ENCODE data around the gene PRSS36.

The PRSS36 gene

GRCh38 chr16:31190818-31191444 lies 41.1 kb upstream of the PRSS36 start:
- H3K27me3 ChIP-seq (ENCODE audit: control insufficient read depth, insufficient read depth, low read length) = no peaks in the 10 kb centered on the region
- no peak overlapping the region for H3K4me3 ChIP-seq (ENCODE audit: low read depth, low read length)
- no peaks in the 10 kb centered on the region for H3K9me3 ChIP-seq (ENCODE audit: control insufficient read depth, insufficient read depth, low read depth, low read length)
- H3K4me1 ChIP-seq (ENCODE audit: control insufficient read depth, insufficient read depth, low read length) = no peaks in the 10 kb centered on the region
- H3K27ac ChIP-seq (ENCODE audit: low read depth, low read length) = no peak overlapping the region
- no peak overlapping the region for H3K9ac ChIP-seq (ENCODE audit: low read length)
- peaks cover 100% of the 10 kb centered on the region for H3K36me3 ChIP-seq (ENCODE audit: control insufficient read depth, insufficient read depth, low read length)

- no peak overlapping the region for H3K27ac ChIP-seq (ENCODE audit: low read depth, low read length)
- no peaks in the 10 kb centered on the region for H3K9me3 ChIP-seq (ENCODE audit: control insufficient read depth, insufficient read depth, low read depth, low read length)
- no peaks in the 10 kb centered on the region for H3K27me3 ChIP-seq (ENCODE audit: control insufficient read depth, insufficient read depth, low read length)
- peaks cover 100% of the 10 kb centered on the region for H3K36me3 ChIP-seq (ENCODE audit: control insufficient read depth, insufficient read depth, low read length)
- H3K9ac ChIP-seq (ENCODE audit: low read length) = no peak overlapping the region
- no peaks in the 10 kb centered on the region for H3K4me1 ChIP-seq (ENCODE audit: control insufficient read depth, insufficient read depth, low read length)
- H3K4me3 ChIP-seq (ENCODE audit: low read depth, low read length) = no peak overlapping the region
These were observed 40.2 kb upstream of the PRSS36 start for GRCh38 chr16:31190061-31190460.

GRCh38 chr16:31189412-31189778 lies 39.5 kb upstream of the PRSS36 start:
- Histone ChIP-seq H3K27ac (ENCODE audit: low read depth, low read length) (no peak overlapping the region), H3K27me3 (ENCODE audit: control insufficient read depth, insufficient read depth, low read length) (no peaks in the 10 kb centered on the region), H3K9me3 (ENCODE audit: control insufficient read depth, insufficient read depth, low read depth, low read length) (no peaks in the 10 kb centered on the region), H3K9ac (ENCODE audit: low read length) (no peak overlapping the region), H3K4me1 (ENCODE audit: control insufficient read depth, insufficient read depth, low read length) (no peaks in the 10 kb centered on the region), H3K4me3 (ENCODE audit: low read depth, low read length) (no peak overlapping the region), H3K36me3 (ENCODE audit: control insufficient read depth, insufficient read depth, low read length) (peaks cover 100% of the 10 kb centered on the region)

- Histone ChIP-seq H3K27me3 (ENCODE audit: control insufficient read depth, insufficient read depth, low read length) (no peaks in the 10 kb centered on the region), H3K4me3 (ENCODE audit: low read depth, low read length) (no peak overlapping the region), H3K4me1 (ENCODE audit: control insufficient read depth, insufficient read depth, low read length) (0 out of 2 replicates have a peak, but pooled peaks cover 3% of the 10 kb centered on the region), H3K9me3 (ENCODE audit: control insufficient read depth, insufficient read depth, low read depth, low read length) (no peaks in the 10 kb centered on the region), H3K36me3 (ENCODE audit: control insufficient read depth, insufficient read depth, low read length) (peaks cover 100% of the 10 kb centered on the region), H3K9ac (ENCODE audit: low read length) (no peak overlapping the region), H3K27ac (ENCODE audit: low read depth, low read length) (no peak overlapping the region)
These were observed 38.9 kb upstream of the PRSS36 start for GRCh38 chr16:31188450-31189411.

GRCh38 chr16:31187808-31188189 lies 37.9 kb upstream of the PRSS36 start:
- Histone ChIP-seq H3K9ac (ENCODE audit: low read length) (no peak overlapping the region), H3K9me3 (ENCODE audit: control insufficient read depth, insufficient read depth, low read depth, low read length) (no peaks in the 10 kb centered on the region), H3K27ac (ENCODE audit: low read depth, low read length) (no peak overlapping the region), H3K4me1 (ENCODE audit: control insufficient read depth, insufficient read depth, low read length) (0 out of 2 replicates have a peak, but pooled peaks cover 4% of the 10 kb centered on the region), H3K4me3 (ENCODE audit: low read depth, low read length) (no peak overlapping the region), H3K27me3 (ENCODE audit: control insufficient read depth, insufficient read depth, low read length) (no peaks in the 10 kb centered on the region), H3K36me3 (ENCODE audit: control insufficient read depth, insufficient read depth, low read length) (peaks cover 100% of the 10 kb centered on the region)

- Histone ChIP-seq H3K36me3 (ENCODE audit: control insufficient read depth, insufficient read depth, low read length) (peaks cover 100% of the 10 kb centered on the region), H3K9ac (ENCODE audit: low read length) (no peak overlapping the region), H3K27ac (ENCODE audit: low read depth, low read length) (no peak overlapping the region), H3K4me3 (ENCODE audit: low read depth, low read length) (no peak overlapping the region), H3K27me3 (ENCODE audit: control insufficient read depth, insufficient read depth, low read length) (no peaks in the 10 kb centered on the region), H3K9me3 (ENCODE audit: control insufficient read depth, insufficient read depth, low read depth, low read length) (no peaks in the 10 kb centered on the region), H3K4me1 (ENCODE audit: control insufficient read depth, insufficient read depth, low read length) (0 out of 2 replicates have a peak, but pooled peaks cover 4% of the 10 kb centered on the region)
These were observed 37.3 kb upstream of the PRSS36 start for GRCh38 chr16:31186930-31187807.

- H3K4me1 ChIP-seq (ENCODE audit: control insufficient read depth, insufficient read depth, low read length) = 0 out of 2 replicates have a peak, but pooled peaks cover 4% of the 10 kb centered on the region
- no peaks in the 10 kb centered on the region for H3K9me3 ChIP-seq (ENCODE audit: control insufficient read depth, insufficient read depth, low read depth, low read length)
- H3K27me3 ChIP-seq (ENCODE audit: control insufficient read depth, insufficient read depth, low read length) = no peaks in the 10 kb centered on the region
- H3K4me3 ChIP-seq (ENCODE audit: low read depth, low read length) = no peak overlapping the region
- no peak overlapping the region for H3K27ac ChIP-seq (ENCODE audit: low read depth, low read length)
- H3K9ac ChIP-seq (ENCODE audit: low read length) = no peak overlapping the region
- peaks cover 98% of the 10 kb centered on the region for H3K36me3 ChIP-seq (ENCODE audit: control insufficient read depth, insufficient read depth, low read length)
These were observed 36.3 kb upstream of the PRSS36 start for GRCh38 chr16:31186176-31186575.

GRCh38 chr16:31185339-31185738 lies 35.5 kb upstream of the PRSS36 start:
- no peak overlapping the region for H3K27ac ChIP-seq (ENCODE audit: low read depth, low read length)
- no peaks in the 10 kb centered on the region for H3K27me3 ChIP-seq (ENCODE audit: control insufficient read depth, insufficient read depth, low read length)
- no peak overlapping the region for H3K9ac ChIP-seq (ENCODE audit: low read length)
- no peak overlapping the region for H3K4me3 ChIP-seq (ENCODE audit: low read depth, low read length)
- H3K4me1 ChIP-seq (ENCODE audit: control insufficient read depth, insufficient read depth, low read length) = 0 out of 2 replicates have a peak, but pooled peaks cover 4% of the 10 kb centered on the region
- peaks cover 92% of the 10 kb centered on the region for H3K36me3 ChIP-seq (ENCODE audit: control insufficient read depth, insufficient read depth, low read length)
- H3K9me3 ChIP-seq (ENCODE audit: control insufficient read depth, insufficient read depth, low read depth, low read length) = no peaks in the 10 kb centered on the region

- H3K27me3 ChIP-seq (ENCODE audit: control insufficient read depth, insufficient read depth, low read length) = no peaks in the 10 kb centered on the region
- no peak overlapping the region for H3K9ac ChIP-seq (ENCODE audit: low read length)
- peaks cover 87% of the 10 kb centered on the region for H3K36me3 ChIP-seq (ENCODE audit: control insufficient read depth, insufficient read depth, low read length)
- H3K9me3 ChIP-seq (ENCODE audit: control insufficient read depth, insufficient read depth, low read depth, low read length) = no peaks in the 10 kb centered on the region
- H3K27ac ChIP-seq (ENCODE audit: low read depth, low read length) = no peak overlapping the region
- no peak overlapping the region for H3K4me3 ChIP-seq (ENCODE audit: low read depth, low read length)
- 0 out of 2 replicates have a peak, but pooled peaks cover 4% of the 10 kb centered on the region for H3K4me1 ChIP-seq (ENCODE audit: control insufficient read depth, insufficient read depth, low read length)
These were observed 35.0 kb upstream of the PRSS36 start for GRCh38 chr16:31184888-31185287.

GRCh38 chr16:31183432-31184428 lies 33.9 kb upstream of the PRSS36 start:
- no peaks in the 10 kb centered on the region for H3K27me3 ChIP-seq (ENCODE audit: control insufficient read depth, insufficient read depth, low read length)
- H3K9me3 ChIP-seq (ENCODE audit: control insufficient read depth, insufficient read depth, low read depth, low read length) = no peaks in the 10 kb centered on the region
- peaks cover 6% of the 10 kb centered on the region; the same call in 1 of the 2 replicates for H3K4me1 ChIP-seq (ENCODE audit: control insufficient read depth, insufficient read depth, low read length)
- 0 out of 2 replicates have a peak overlapping the region, but pooled peaks have one; percentile 1 for H3K4me3 ChIP-seq (ENCODE audit: low read depth, low read length)
- no peak overlapping the region for H3K9ac ChIP-seq (ENCODE audit: low read length)
- peaks cover 76% of the 10 kb centered on the region for H3K36me3 ChIP-seq (ENCODE audit: control insufficient read depth, insufficient read depth, low read length)
- no peak overlapping the region for H3K27ac ChIP-seq (ENCODE audit: low read depth, low read length)

Measured in HUES6 (cell line).